LNCAP (cell line): ENCODE measurements around the gene SGTB.

Source experiments
- TF ChIP-seq, protein P1 (sequence below): fragments of 450-650 bp; IDR thresholded peaks from 2 replicates; pipeline ENCODE4 v1.5.1; 2017; ENCODE audit warnings: mild to moderate bottlenecking

Gene SGTB

DNA sequence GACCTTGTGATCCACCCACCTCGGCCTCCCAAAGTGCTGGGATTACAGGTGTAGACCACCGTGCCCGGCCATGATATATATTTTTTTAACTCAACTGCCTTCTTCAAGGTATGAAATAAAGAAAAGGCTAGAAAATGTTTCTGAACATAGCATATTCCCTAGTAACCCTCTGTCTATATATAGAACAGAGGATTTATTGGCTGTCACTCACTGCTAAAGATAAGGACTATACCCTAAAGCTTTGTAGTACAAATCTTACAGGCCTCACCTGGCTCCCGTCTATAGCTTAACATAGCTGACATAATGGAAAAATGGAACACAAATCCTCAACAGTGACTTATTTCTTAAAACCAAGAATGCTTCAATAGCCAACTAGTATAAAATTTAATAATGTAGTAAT is 14.2 kb downstream of the SGTB start:
- TF ChIP-seq, protein P1, sequence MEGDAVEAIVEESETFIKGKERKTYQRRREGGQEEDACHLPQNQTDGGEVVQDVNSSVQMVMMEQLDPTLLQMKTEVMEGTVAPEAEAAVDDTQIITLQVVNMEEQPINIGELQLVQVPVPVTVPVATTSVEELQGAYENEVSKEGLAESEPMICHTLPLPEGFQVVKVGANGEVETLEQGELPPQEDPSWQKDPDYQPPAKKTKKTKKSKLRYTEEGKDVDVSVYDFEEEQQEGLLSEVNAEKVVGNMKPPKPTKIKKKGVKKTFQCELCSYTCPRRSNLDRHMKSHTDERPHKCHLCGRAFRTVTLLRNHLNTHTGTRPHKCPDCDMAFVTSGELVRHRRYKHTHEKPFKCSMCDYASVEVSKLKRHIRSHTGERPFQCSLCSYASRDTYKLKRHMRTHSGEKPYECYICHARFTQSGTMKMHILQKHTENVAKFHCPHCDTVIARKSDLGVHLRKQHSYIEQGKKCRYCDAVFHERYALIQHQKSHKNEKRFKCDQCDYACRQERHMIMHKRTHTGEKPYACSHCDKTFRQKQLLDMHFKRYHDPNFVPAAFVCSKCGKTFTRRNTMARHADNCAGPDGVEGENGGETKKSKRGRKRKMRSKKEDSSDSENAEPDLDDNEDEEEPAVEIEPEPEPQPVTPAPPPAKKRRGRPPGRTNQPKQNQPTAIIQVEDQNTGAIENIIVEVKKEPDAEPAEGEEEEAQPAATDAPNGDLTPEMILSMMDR = no peak

DNA sequence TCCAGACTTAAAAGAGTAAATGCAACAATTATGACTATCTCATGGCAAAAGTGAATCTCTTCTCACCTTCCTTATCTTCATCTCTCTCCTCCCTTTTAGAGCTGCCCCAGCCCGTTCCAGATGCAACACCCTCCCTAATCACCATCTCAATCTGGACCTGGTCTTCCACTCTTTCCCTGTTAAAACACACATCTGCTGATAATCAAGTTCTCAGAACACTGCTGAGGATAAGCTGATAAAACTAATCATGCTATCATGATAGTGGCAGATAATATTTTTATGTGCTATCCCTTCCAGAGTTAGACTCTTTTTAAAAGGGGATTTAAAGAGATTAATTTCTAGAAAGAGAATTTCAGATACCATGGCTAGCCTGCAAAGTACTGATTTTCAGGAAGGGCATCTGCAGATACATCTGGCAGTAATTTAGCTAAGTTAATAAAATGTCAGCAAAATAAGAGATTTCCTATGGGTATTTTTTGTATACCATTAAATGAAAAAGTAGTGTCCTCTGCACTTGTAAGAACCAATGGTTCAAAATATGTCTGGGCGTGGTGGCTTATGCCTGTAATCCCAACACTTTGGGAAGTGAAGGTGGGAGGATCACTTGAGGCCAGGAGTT is 17.2 kb downstream of the SGTB start:
- TF ChIP-seq, protein P1 = no peak

DNA sequence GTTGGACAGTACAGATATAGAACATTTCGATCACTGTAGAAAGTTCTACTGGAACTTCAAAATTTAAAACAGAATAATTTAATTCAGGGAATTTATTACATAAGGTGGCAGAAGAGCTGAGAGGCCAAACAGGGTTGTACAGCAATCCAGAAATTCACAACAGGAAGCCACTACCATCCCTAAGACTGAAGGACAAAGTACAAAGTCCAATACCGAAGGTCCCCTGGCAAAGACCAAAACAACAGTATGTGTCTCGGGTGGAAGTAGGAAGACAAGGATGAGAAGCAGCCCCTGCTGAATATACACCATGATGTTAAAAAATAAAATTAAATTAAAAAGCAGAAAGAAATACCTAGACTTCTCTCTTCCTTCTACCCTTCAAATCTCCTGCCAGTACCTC is 19.9 kb downstream of the SGTB start:
- TF ChIP-seq, protein P1 = no peak

DNA sequence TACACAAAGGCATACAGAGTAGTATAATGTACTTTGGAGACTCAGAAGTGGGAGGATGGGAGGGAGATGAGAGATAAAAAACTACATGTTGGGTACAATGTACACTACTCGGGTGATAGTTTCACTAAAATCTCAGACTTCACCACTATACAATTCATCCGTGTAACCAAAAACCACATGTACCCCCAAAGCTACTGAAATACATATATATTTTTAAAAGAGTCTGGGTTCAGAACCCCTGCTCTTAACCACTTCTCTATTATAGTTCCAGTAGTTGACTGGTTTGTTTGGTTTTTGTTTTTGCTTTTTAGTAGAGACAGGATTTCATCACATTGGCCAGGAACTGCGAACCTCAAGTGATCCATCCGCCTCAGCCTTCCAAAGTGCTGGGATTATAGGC is 22.6 kb downstream of the SGTB start:
- TF ChIP-seq, protein P1 = no peak

DNA sequence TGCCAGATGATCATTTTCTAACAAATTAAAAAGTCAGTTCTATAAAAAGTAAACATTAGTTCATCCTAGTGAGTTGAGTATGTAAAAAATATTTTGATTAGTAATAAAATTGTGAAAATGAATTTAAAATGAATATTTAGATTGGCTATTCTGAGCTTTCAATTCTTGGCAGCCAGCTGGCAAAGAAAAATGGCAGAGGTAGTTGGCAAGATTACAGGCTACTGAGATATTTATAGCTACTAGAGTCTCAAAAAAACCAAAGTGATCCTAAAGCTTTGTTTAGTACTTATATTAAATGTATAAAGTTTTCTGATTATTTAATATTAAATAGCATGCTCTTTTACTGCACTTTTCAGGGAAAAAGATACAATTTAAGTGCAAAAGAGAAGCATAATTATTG is 25.0 kb downstream of the SGTB start:
- TF ChIP-seq, protein P1 = no peak

DNA sequence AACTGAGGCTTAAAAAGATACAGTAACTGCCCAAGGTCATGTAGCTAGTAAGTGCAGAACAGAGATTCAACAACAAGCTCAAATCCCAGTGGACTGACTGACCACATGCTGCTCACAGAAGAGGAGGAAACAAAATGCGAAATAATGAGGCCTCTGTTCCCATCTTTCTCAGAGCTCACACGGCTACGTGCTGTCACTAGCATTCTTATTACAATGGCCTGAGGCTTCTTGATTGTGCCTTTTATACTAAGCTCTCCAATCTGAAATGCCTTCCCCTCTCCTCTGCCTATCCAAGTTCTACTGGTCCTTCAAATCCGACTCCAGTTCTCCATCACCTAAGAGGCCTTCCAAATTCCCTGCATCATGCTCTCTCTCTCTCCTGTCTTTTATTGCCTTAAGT is 26.0 kb downstream of the SGTB start:
- TF ChIP-seq, protein P1 = no peak

DNA sequence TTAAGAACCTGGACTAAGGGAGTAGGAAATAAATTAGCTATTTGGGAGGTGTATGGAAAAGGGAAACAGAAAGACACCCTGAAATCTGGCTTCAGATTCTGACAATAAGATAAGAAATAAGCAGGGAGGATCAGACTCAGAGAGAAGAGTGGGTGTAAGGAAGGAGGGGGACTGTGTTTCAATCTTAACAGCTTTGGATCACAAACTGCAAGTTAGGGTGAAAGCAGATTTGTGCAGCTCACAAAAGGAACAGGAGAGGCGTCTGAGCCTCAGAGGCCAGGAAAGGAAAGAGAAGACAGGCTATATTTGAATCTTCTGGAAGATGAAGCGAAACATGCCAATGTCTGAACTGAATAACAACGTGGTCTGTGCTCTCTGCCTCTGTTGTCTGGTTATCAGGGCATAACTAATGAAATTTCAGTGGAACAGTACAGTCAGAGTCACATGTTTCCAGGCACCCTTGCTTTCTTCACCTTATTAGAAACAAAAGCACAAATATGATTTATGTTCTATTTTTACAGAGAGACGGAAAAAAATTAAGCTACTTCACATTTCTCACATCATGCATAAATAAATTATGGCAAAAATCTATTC is 26.6 kb downstream of the SGTB start:
- TF ChIP-seq, protein P1 = no peak

DNA sequence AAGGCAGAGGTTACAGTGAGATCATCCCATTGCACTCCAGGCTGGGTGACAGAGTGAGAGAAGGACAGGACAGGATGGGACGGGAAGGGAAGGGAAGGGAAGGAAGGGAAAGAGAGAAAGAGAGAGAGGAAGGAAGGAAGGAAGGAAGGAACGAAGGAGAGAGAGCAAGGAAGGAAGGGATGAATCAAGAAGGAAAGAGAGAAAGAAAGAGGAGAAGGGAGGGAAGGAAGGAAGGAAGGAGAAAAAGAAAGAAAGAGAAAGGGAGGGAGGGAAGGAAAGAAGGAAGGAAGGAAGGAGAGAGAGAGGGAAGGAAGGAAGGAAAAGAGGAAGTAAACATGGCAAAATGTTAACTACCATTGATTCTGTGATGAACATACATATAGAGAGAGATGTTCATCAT is 28.8 kb downstream of the SGTB start:
- TF ChIP-seq, protein P1 = no peak
